ENCODE data around the gene ADRB2. TPM values are rescaled to one million over a fixed set of nuclear protein-coding genes. Genes with fewer than 3 reads are reported as not detected.

The ADRB2 gene
- polyA plus RNA-seq, 1 donor: 0.57 TPM

GRCh38 chr5:148816357-148816756 lies 10.1 kb upstream of the ADRB2 start:
- Histone ChIP-seq H3K4me1 (ENCODE audit: control insufficient read depth, insufficient read depth, low read length) (no peaks in the 10 kb centered on the region), H3K36me3 (ENCODE audit: control insufficient read depth, insufficient read depth, low read length) (no peaks in the 10 kb centered on the region), H3K27ac (ENCODE audit: low read length) (no peak overlapping the region), H3K4me3 (ENCODE audit: low read length) (no peak overlapping the region), H3K9me3 (ENCODE audit: control insufficient read depth, low read depth, low read length) (no peaks in the 10 kb centered on the region), H3K27me3 (ENCODE audit: control insufficient read depth, insufficient read depth, low read length) (peaks cover 7% of the 10 kb centered on the region)
- no peak for DNase-seq
- WGBS (ENCODE audit: insufficient coverage, low lambda C conversion rate): no CpG with 5 or more reads among the region's 1 CpG

- no peaks in the 10 kb centered on the region for H3K4me1 ChIP-seq (ENCODE audit: control insufficient read depth, insufficient read depth, low read length)
- H3K4me3 ChIP-seq (ENCODE audit: low read length): no peak overlapping the region
- H3K27me3 ChIP-seq (ENCODE audit: control insufficient read depth, insufficient read depth, low read length): peaks cover 7% of the 10 kb centered on the region
- no peak for DNase-seq
- WGBS (ENCODE audit: insufficient coverage, low lambda C conversion rate): no CpG with 5 or more reads among the region's 1 CpG
- H3K9me3 ChIP-seq (ENCODE audit: control insufficient read depth, low read depth, low read length): no peaks in the 10 kb centered on the region
- H3K36me3 ChIP-seq (ENCODE audit: control insufficient read depth, insufficient read depth, low read length): no peaks in the 10 kb centered on the region
- no peak overlapping the region for H3K27ac ChIP-seq (ENCODE audit: low read length)
These were observed 9.6 kb upstream of the ADRB2 start for GRCh38 chr5:148816782-148817181.

- H3K4me3 ChIP-seq (ENCODE audit: low read length): no peak overlapping the region
- no peak for DNase-seq
- no CpG with 5 or more reads among the region's 1 CpG for WGBS (ENCODE audit: insufficient coverage, low lambda C conversion rate)
- no peaks in the 10 kb centered on the region for H3K9me3 ChIP-seq (ENCODE audit: control insufficient read depth, low read depth, low read length)
- peaks cover 7% of the 10 kb centered on the region for H3K27me3 ChIP-seq (ENCODE audit: control insufficient read depth, insufficient read depth, low read length)
- H3K4me1 ChIP-seq (ENCODE audit: control insufficient read depth, insufficient read depth, low read length): no peaks in the 10 kb centered on the region
- H3K36me3 ChIP-seq (ENCODE audit: control insufficient read depth, insufficient read depth, low read length): no peaks in the 10 kb centered on the region
- H3K27ac ChIP-seq (ENCODE audit: low read length): no peak overlapping the region
These were observed 8.8 kb upstream of the ADRB2 start for GRCh38 chr5:148817606-148818005.

GRCh38 chr5:148820461-148821395 lies 5.7 kb upstream of the ADRB2 start:
- H3K27me3 ChIP-seq (ENCODE audit: control insufficient read depth, insufficient read depth, low read length): peaks cover 13% of the 10 kb centered on the region
- H3K9me3 ChIP-seq (ENCODE audit: control insufficient read depth, low read depth, low read length): no peaks in the 10 kb centered on the region
- DNase-seq: no peak
- H3K36me3 ChIP-seq (ENCODE audit: control insufficient read depth, insufficient read depth, low read length): no peaks in the 10 kb centered on the region
- H3K27ac ChIP-seq (ENCODE audit: low read length): no peak overlapping the region
- WGBS (ENCODE audit: insufficient coverage, low lambda C conversion rate): 50% methylated on average over 1 of the region's 6 CpGs
- no peak overlapping the region for H3K4me3 ChIP-seq (ENCODE audit: low read length)
- peaks cover 2% of the 10 kb centered on the region for H3K4me1 ChIP-seq (ENCODE audit: control insufficient read depth, insufficient read depth, low read length)

- Histone ChIP-seq H3K4me3 (ENCODE audit: low read length) (no peak overlapping the region), H3K4me1 (ENCODE audit: control insufficient read depth, insufficient read depth, low read length) (peaks cover 7% of the 10 kb centered on the region), H3K27ac (ENCODE audit: low read length) (no peak overlapping the region), H3K27me3 (ENCODE audit: control insufficient read depth, insufficient read depth, low read length) (peaks cover 38% of the 10 kb centered on the region), H3K36me3 (ENCODE audit: control insufficient read depth, insufficient read depth, low read length) (no peaks in the 10 kb centered on the region), H3K9me3 (ENCODE audit: control insufficient read depth, low read depth, low read length) (no peaks in the 10 kb centered on the region)
- WGBS (ENCODE audit: insufficient coverage, low lambda C conversion rate): 80% methylated on average over 2 of the region's 2 CpGs
- DNase-seq: no peak
These were observed 2.5 kb upstream of the ADRB2 start for GRCh38 chr5:148823871-148824270.

GRCh38 chr5:148825716-148826052 lies 727 bp upstream of the ADRB2 start:
- Histone ChIP-seq H3K4me3 (ENCODE audit: low read length) (peak overlapping the region; percentile 54), H3K4me1 (ENCODE audit: control insufficient read depth, insufficient read depth, low read length) (peaks cover 7% of the 10 kb centered on the region), H3K9me3 (ENCODE audit: control insufficient read depth, low read depth, low read length) (no peaks in the 10 kb centered on the region), H3K27ac (ENCODE audit: low read length) (no peak overlapping the region), H3K36me3 (ENCODE audit: control insufficient read depth, insufficient read depth, low read length) (no peaks in the 10 kb centered on the region), H3K27me3 (ENCODE audit: control insufficient read depth, insufficient read depth, low read length) (peaks cover 46% of the 10 kb centered on the region)
- no peak for DNase-seq
- no CpG with 5 or more reads among the region's 9 CpGs for WGBS (ENCODE audit: insufficient coverage, low lambda C conversion rate)

DNA sequence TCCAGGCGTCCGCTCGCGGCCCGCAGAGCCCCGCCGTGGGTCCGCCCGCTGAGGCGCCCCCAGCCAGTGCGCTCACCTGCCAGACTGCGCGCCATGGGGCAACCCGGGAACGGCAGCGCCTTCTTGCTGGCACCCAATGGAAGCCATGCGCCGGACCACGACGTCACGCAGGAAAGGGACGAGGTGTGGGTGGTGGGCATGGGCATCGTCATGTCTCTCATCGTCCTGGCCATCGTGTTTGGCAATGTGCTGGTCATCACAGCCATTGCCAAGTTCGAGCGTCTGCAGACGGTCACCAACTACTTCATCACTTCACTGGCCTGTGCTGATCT lies 294 bp downstream of the ADRB2 start:
- Histone ChIP-seq H3K27ac (ENCODE audit: low read length) (no peak overlapping the region), H3K4me3 (ENCODE audit: low read length) (peak overlapping the region; percentile 54), H3K9me3 (ENCODE audit: control insufficient read depth, low read depth, low read length) (no peaks in the 10 kb centered on the region), H3K36me3 (ENCODE audit: control insufficient read depth, insufficient read depth, low read length) (no peaks in the 10 kb centered on the region), H3K4me1 (ENCODE audit: control insufficient read depth, insufficient read depth, low read length) (peaks cover 7% of the 10 kb centered on the region), H3K27me3 (ENCODE audit: control insufficient read depth, insufficient read depth, low read length) (peaks cover 55% of the 10 kb centered on the region)
- no peak for DNase-seq
- WGBS (ENCODE audit: insufficient coverage, low lambda C conversion rate): no CpG with 5 or more reads among the region's 28 CpGs

GRCh38 chr5:148827723-148828122 lies 1.3 kb downstream of the ADRB2 start:
- no CpG with 5 or more reads among the region's 7 CpGs for WGBS (ENCODE audit: insufficient coverage, low lambda C conversion rate)
- no peak overlapping the region for H3K27ac ChIP-seq (ENCODE audit: low read length)
- no peak for DNase-seq
- peaks cover 7% of the 10 kb centered on the region for H3K4me1 ChIP-seq (ENCODE audit: control insufficient read depth, insufficient read depth, low read length)
- no peaks in the 10 kb centered on the region for H3K36me3 ChIP-seq (ENCODE audit: control insufficient read depth, insufficient read depth, low read length)
- no peaks in the 10 kb centered on the region for H3K9me3 ChIP-seq (ENCODE audit: control insufficient read depth, low read depth, low read length)
- no peak overlapping the region for H3K4me3 ChIP-seq (ENCODE audit: low read length)
- H3K27me3 ChIP-seq (ENCODE audit: control insufficient read depth, insufficient read depth, low read length): peaks cover 58% of the 10 kb centered on the region

- H3K4me3 ChIP-seq (ENCODE audit: low read length): no peak overlapping the region
- peaks cover 60% of the 10 kb centered on the region for H3K27me3 ChIP-seq (ENCODE audit: control insufficient read depth, insufficient read depth, low read length)
- H3K36me3 ChIP-seq (ENCODE audit: control insufficient read depth, insufficient read depth, low read length): no peaks in the 10 kb centered on the region
- peaks cover 7% of the 10 kb centered on the region for H3K4me1 ChIP-seq (ENCODE audit: control insufficient read depth, insufficient read depth, low read length)
- 70% methylated on average over 2 of the region's 6 CpGs for WGBS (ENCODE audit: insufficient coverage, low lambda C conversion rate)
- no peak for DNase-seq
- H3K27ac ChIP-seq (ENCODE audit: low read length): no peak overlapping the region
- no peaks in the 10 kb centered on the region for H3K9me3 ChIP-seq (ENCODE audit: control insufficient read depth, low read depth, low read length)
These were observed 2.3 kb downstream of the ADRB2 start for GRCh38 chr5:148828511-148829247.

GRCh38 chr5:148829248-148829594 lies 2.8 kb downstream of the ADRB2 start:
- DNase-seq: no peak
- H3K27me3 ChIP-seq (ENCODE audit: control insufficient read depth, insufficient read depth, low read length): peaks cover 63% of the 10 kb centered on the region
- H3K9me3 ChIP-seq (ENCODE audit: control insufficient read depth, low read depth, low read length): no peaks in the 10 kb centered on the region
- no peak overlapping the region for H3K4me3 ChIP-seq (ENCODE audit: low read length)
- H3K4me1 ChIP-seq (ENCODE audit: control insufficient read depth, insufficient read depth, low read length): peaks cover 7% of the 10 kb centered on the region
- H3K36me3 ChIP-seq (ENCODE audit: control insufficient read depth, insufficient read depth, low read length): no peaks in the 10 kb centered on the region
- no CpG with 5 or more reads among the region's 3 CpGs for WGBS (ENCODE audit: insufficient coverage, low lambda C conversion rate)
- H3K27ac ChIP-seq (ENCODE audit: low read length): no peak overlapping the region

All from large intestine (tissue), 3 donors.